Measurements from ENCODE around the gene UMAD1. TPM values are rescaled to one million over a fixed set of nuclear protein-coding genes. Genes with fewer than 3 reads are reported as not detected.

UMAD1 gene
- total RNA-seq, 6 experiments from 2014 or later = 7.6 to 15.3 (median 9.5) TPM

- WGBS (ENCODE audit: insufficient coverage, low coverage, low lambda C conversion rate, missing lambda C conversion rate) = 67% methylated on average over 1 of the region's 1 CpG
- ATAC-seq = no peak
Measured at GRCh38 chr7:7779888-7780287, 139.3 kb downstream of the UMAD1 start.

GRCh38 chr7:7783001-7783400, 142.4 kb downstream of the UMAD1 start:
- ATAC-seq (no peak), DNase-seq (no peak)
- H3K4me3 ChIP-seq = no peak overlapping the region
- no peak overlapping the region for H3K27ac ChIP-seq
- intact Hi-C loops (cut with DNase I) = no loop called here
- H3K27me3 ChIP-seq = no peaks in the 10 kb centered on the region
- no peak for TF ChIP-seq POLR2A (IDR thresholded peaks at IDR 0.05)
- TF ChIP-seq CTCF (IDR thresholded peaks at IDR 0.05) = no peak
- 75% methylated on average over 1 of the region's 1 CpG for WGBS (ENCODE audit: insufficient coverage, low coverage, low lambda C conversion rate, missing lambda C conversion rate)
- H3K4me1 ChIP-seq = no peaks in the 10 kb centered on the region
- H3K36me3 ChIP-seq = no peaks in the 10 kb centered on the region
- no peaks in the 10 kb centered on the region for H3K9me3 ChIP-seq

More at GRCh38 chr7:7779888-7780287, 139.3 kb downstream of the UMAD1 start:
- no peak for TF ChIP-seq POLR2A (IDR thresholded peaks at IDR 0.05)
- no peak for TF ChIP-seq CTCF (IDR thresholded peaks at IDR 0.05)
- no peak for DNase-seq
- Histone ChIP-seq H3K27ac (no peak overlapping the region), H3K4me3 (no peak overlapping the region), H3K27me3 (no peaks in the 10 kb centered on the region), H3K9me3 (no peaks in the 10 kb centered on the region), H3K4me1 (no peaks in the 10 kb centered on the region), H3K36me3 (no peaks in the 10 kb centered on the region)
- intact Hi-C loops (cut with DNase I) = no loop called here

- no peak for DNase-seq
- TF ChIP-seq CTCF (IDR thresholded peaks at IDR 0.05) (no peak), POLR2A (IDR thresholded peaks at IDR 0.05) (no peak)
- no peaks in the 10 kb centered on the region for H3K4me1 ChIP-seq
- no peaks in the 10 kb centered on the region for H3K27me3 ChIP-seq
- H3K9me3 ChIP-seq = no peaks in the 10 kb centered on the region
- intact Hi-C loops (cut with DNase I) = no loop called here
- H3K27ac ChIP-seq = no peak overlapping the region
- WGBS (ENCODE audit: insufficient coverage, low coverage, low lambda C conversion rate, missing lambda C conversion rate) = 85% methylated on average over 6 of the region's 6 CpGs
- no peaks in the 10 kb centered on the region for H3K36me3 ChIP-seq
- no peak overlapping the region for H3K4me3 ChIP-seq
- no peak for ATAC-seq
Measured at GRCh38 chr7:7785344-7785973, 144.9 kb downstream of the UMAD1 start.

- DNase-seq (no peak), ATAC-seq (no peak)
- intact Hi-C loops (cut with DNase I) = no loop called here
- TF ChIP-seq POLR2A (IDR thresholded peaks at IDR 0.05) (no peak), CTCF (IDR thresholded peaks at IDR 0.05) (no peak)
- 100% methylated on average over 3 of the region's 3 CpGs for WGBS (ENCODE audit: insufficient coverage, low coverage, low lambda C conversion rate, missing lambda C conversion rate)
- no peaks in the 10 kb centered on the region for H3K9me3 ChIP-seq
- no peaks in the 10 kb centered on the region for H3K4me1 ChIP-seq
- no peak overlapping the region for H3K27ac ChIP-seq
- H3K27me3 ChIP-seq = no peaks in the 10 kb centered on the region
- no peaks in the 10 kb centered on the region for H3K36me3 ChIP-seq
- no peak overlapping the region for H3K4me3 ChIP-seq
Measured at GRCh38 chr7:7786595-7786994, 146.0 kb downstream of the UMAD1 start.
